Neural progenitor cell (in vitro differentiated cells): ENCODE results near the gene CYFIP1. TPM values are rescaled to one million over a fixed set of nuclear protein-coding genes. Genes with fewer than 3 reads are reported as not detected.

Experiments used
- DNase-seq: peaks from one replicate; pipeline ENCODE4 v3.0.0-alpha.2; 2016; ENCODE audit warnings: low spot score
- H2AFZ ChIP-seq: fragments of 200-600 bp; sonication (generic); replicated peaks from 2 replicates; pipeline ENCODE4 v1.6.1; 2016; ENCODE audit warnings: antibody characterized with exemption
- H3F3A ChIP-seq: fragments of 200-600 bp; sonication (generic); 2 replicates; pipeline ENCODE4 v1.6.1; 2016; ENCODE audit warnings: antibody characterized with exemption, low read depth
- H3K27ac ChIP-seq: fragments of 200-600 bp; sonication (generic); 2 replicates; pipeline ENCODE4 v1.5.1; 2016; ENCODE audit warnings: mild to moderate bottlenecking
- H3K27me3 ChIP-seq: fragments of 200-600 bp; sonication (generic); 2 replicates; pipeline ENCODE4 v1.6.1; 2016; ENCODE audit warnings: mild to moderate bottlenecking, moderate library complexity
- H3K36me3 ChIP-seq: fragments of 200-600 bp; sonication (generic); 2 replicates; pipeline ENCODE4 v1.5.1; 2016
- H3K4me1 ChIP-seq: fragments of 200-600 bp; sonication (generic); 2 replicates; pipeline ENCODE4 v1.6.1; 2016; ENCODE audit warnings: mixed run types
- H3K4me2 ChIP-seq: fragments of 200-600 bp; sonication (generic); 2 replicates; pipeline ENCODE4 v1.6.1; 2016
- H3K4me3 ChIP-seq: fragments of 200-600 bp; sonication (generic); 2 replicates; pipeline ENCODE4 v1.5.1; 2016
- H3K79me2 ChIP-seq: fragments of 200-600 bp; sonication (generic); 2 replicates; pipeline ENCODE4 v1.6.1; 2016; ENCODE audit warnings: low read depth
- H3K9ac ChIP-seq: fragments of 200-600 bp; sonication (generic); 2 replicates; pipeline ENCODE4 v1.6.1; 2016
- H3K9me3 ChIP-seq: fragments of 200-600 bp; sonication (generic); 2 replicates; pipeline ENCODE4 v1.5.1; 2016; ENCODE audit warnings: low read depth
- H4K20me1 ChIP-seq: fragments of 200-600 bp; sonication (generic); 2 replicates; pipeline ENCODE4 v1.6.1; 2016; ENCODE audit warnings: low read depth
- H3K27ac Mint-ChIP-seq: 3 replicates; pipeline ENCODE4 v1.8.0; 2021; ENCODE audit warnings: mixed read lengths
- H3K27me3 Mint-ChIP-seq: 2 replicates; pipeline ENCODE4 v1.8.0; 2022; ENCODE audit warnings: low read depth, mild to moderate bottlenecking, inconsistent platforms, moderate library complexity, mixed read lengths; ENCODE audit not compliant: insufficient read depth
- H3K36me3 Mint-ChIP-seq: 3 replicates; pipeline ENCODE4 v1.8.0; 2021; ENCODE audit warnings: mixed read lengths
- H3K4me1 Mint-ChIP-seq: 3 replicates; pipeline ENCODE4 v1.8.0; 2021; ENCODE audit warnings: mixed read lengths
- H3K4me3 Mint-ChIP-seq: 3 replicates; pipeline ENCODE4 v1.8.0; 2021; ENCODE audit warnings: mild to moderate bottlenecking, moderate library complexity, mixed read lengths
- H3K9me3 Mint-ChIP-seq: 3 replicates; pipeline ENCODE4 v1.8.0; 2020; ENCODE audit warnings: mixed read lengths
- CTCF ChIP-seq: fragments of 200-600 bp; sonication (generic); IDR thresholded peaks from 2 replicates; pipeline ENCODE4 v1.5.1; 2017; ENCODE audit warnings: antibody characterized with exemption, mild to moderate bottlenecking
- EZH2 ChIP-seq: fragments of 200-600 bp; sonication (generic); IDR thresholded peaks from 2 replicates; pipeline ENCODE4 v1.6.1; 2017; ENCODE audit warnings: antibody characterized with exemption, mild to moderate bottlenecking, moderate library complexity
- EZH2phosphoT487 ChIP-seq: fragments of 200-600 bp; sonication (generic); IDR thresholded peaks from 2 replicates; pipeline ENCODE4 v1.6.1; 2017; ENCODE audit warnings: antibody characterized with exemption
- total RNA-seq: library from RNA; depleted of rRNA; stranded (reverse); fragments of >200 nt; gene quantifications from 2 replicates; pipeline ENCODE4 v1.2.3, GENCODE V29; 2015; ENCODE audit warnings: low replicate concordance

The CYFIP1 gene
- total RNA-seq, 1 donor from 2014 or later, result 94.6 TPM

GRCh38 chr15:22889146-22889818, 90.9 kb downstream of the CYFIP1 start:
- Histone ChIP-seq H3K4me2 (no peak overlapping the region), H3K36me3 (no peaks in the 10 kb centered on the region), H3K4me3 (no peak overlapping the region), H3K9ac (no peak overlapping the region), H3K79me2 (no peaks in the 10 kb centered on the region), H3F3A (no peaks in the 10 kb centered on the region), H3K9me3 (no peaks in the 10 kb centered on the region), H3K27me3 (no peaks in the 10 kb centered on the region), H2AFZ (no peak overlapping the region), H3K27ac (no peak overlapping the region), H3K4me1 (no peaks in the 10 kb centered on the region), H4K20me1 (no peaks in the 10 kb centered on the region)
- H3K27ac Mint-ChIP-seq, result no peak overlapping the region
- no peak for TF ChIP-seq EZH2
- no peak for TF ChIP-seq EZH2phosphoT487
- TF ChIP-seq CTCF, result no peak
- H3K4me3 Mint-ChIP-seq, result no peak overlapping the region
- peaks cover 19% of the 10 kb centered on the region for H3K36me3 Mint-ChIP-seq
- no peaks in the 10 kb centered on the region for H3K9me3 Mint-ChIP-seq
- DNase-seq, result no peak
- H3K4me1 Mint-ChIP-seq, result no peaks in the 10 kb centered on the region
- H3K27me3 Mint-ChIP-seq, result no peaks in the 10 kb centered on the region

- Histone ChIP-seq H3K4me2 (no peak overlapping the region), H3K4me3 (no peak overlapping the region), H2AFZ (no peak overlapping the region), H3K27me3 (no peaks in the 10 kb centered on the region), H3K9ac (no peak overlapping the region), H3K4me1 (no peaks in the 10 kb centered on the region), H3K36me3 (no peaks in the 10 kb centered on the region), H3K27ac (no peak overlapping the region), H3F3A (no peaks in the 10 kb centered on the region), H3K9me3 (no peaks in the 10 kb centered on the region), H3K79me2 (no peaks in the 10 kb centered on the region), H4K20me1 (no peaks in the 10 kb centered on the region)
- no peak overlapping the region for H3K27ac Mint-ChIP-seq
- no peak for DNase-seq
- TF ChIP-seq EZH2phosphoT487 (no peak), CTCF (no peak), EZH2 (no peak)
- H3K36me3 Mint-ChIP-seq, result peaks cover 17% of the 10 kb centered on the region
- H3K9me3 Mint-ChIP-seq, result no peaks in the 10 kb centered on the region
- H3K27me3 Mint-ChIP-seq, result no peaks in the 10 kb centered on the region
- H3K4me1 Mint-ChIP-seq, result no peaks in the 10 kb centered on the region
- H3K4me3 Mint-ChIP-seq, result no peak overlapping the region
These were observed 91.9 kb downstream of the CYFIP1 start for GRCh38 chr15:22888120-22888859.

GRCh38 chr15:22887157-22887951, 92.8 kb downstream of the CYFIP1 start:
- Histone ChIP-seq H2AFZ (no peak overlapping the region), H3K79me2 (no peaks in the 10 kb centered on the region), H3K4me1 (no peaks in the 10 kb centered on the region), H3K27ac (no peak overlapping the region), H3K27me3 (no peaks in the 10 kb centered on the region), H3K9me3 (no peaks in the 10 kb centered on the region), H3K9ac (no peak overlapping the region), H3K36me3 (peaks cover 2% of the 10 kb centered on the region), H3K4me3 (no peak overlapping the region), H3K4me2 (no peak overlapping the region), H4K20me1 (no peaks in the 10 kb centered on the region), H3F3A (no peaks in the 10 kb centered on the region)
- Mint-ChIP-seq H3K36me3 (peaks cover 12% of the 10 kb centered on the region), H3K4me3 (no peak overlapping the region), H3K27ac (no peak overlapping the region), H3K9me3 (no peaks in the 10 kb centered on the region), H3K4me1 (no peaks in the 10 kb centered on the region), H3K27me3 (no peaks in the 10 kb centered on the region)
- TF ChIP-seq EZH2phosphoT487 (no peak), CTCF (no peak), EZH2 (no peak)
- DNase-seq, result no peak
